Lower leg skin (tissue), 4 donors: ENCODE data around the gene RTCB. TPM values are rescaled to one million over a fixed set of nuclear protein-coding genes. Genes with fewer than 3 reads are reported as not detected.

Experiments used
- DNase-seq, 2 donors: peaks; one replicate each; pipeline ENCODE4 v3.0.0-alpha.2; 2019; ENCODE audit warnings: low spot score in 2 of 2
- H3K4me3 ChIP-seq: fragments of 200-600 bp; sonication (generic); 2 replicates; pipeline ENCODE4 v1.5.1; 2017; ENCODE audit warnings: mild to moderate bottlenecking, low read depth; ENCODE audit not compliant: poor library complexity, severe bottlenecking
- POLR2A ChIP-seq, 2 donors: fragments of 450-650 bp; IDR thresholded peaks; one replicate each; pipeline ENCODE4 v1.6.1; 2016 to 2017; ENCODE audit warnings: antibody characterized with exemption in 2 of 2, mild to moderate bottlenecking in 1 of 2, moderate library complexity in 1 of 2
- WGBS, 2 donors: methylation state at CpG; one replicate each; pipeline ENCODE4 v1.1.5; 2018; 5-methylcytosine and 5-hydroxymethylcytosine counted together
- intact Hi-C: fragments of 100-400 bp; cut with DNase I; formaldehyde crosslinking; loops from one replicate; pipeline ENCODE4 v1.15.0; 2023; ENCODE audit warnings: low total_unique reads
- total RNA-seq, 4 donors: library from RNA; depleted of rRNA; stranded (reverse); fragments of >200 nt; gene quantifications; one replicate each; pipeline ENCODE4 v1.1.0, GENCODE V29; 2016
- TF ChIP-seq, protein P1 (sequence below), 3 donors: fragments of 450-650 bp; IDR thresholded peaks; one replicate each; pipeline ENCODE4 v1.5.1; 2016; ENCODE audit warnings: antibody characterized with exemption in 3 of 3, mild to moderate bottlenecking in 3 of 3, moderate library complexity in 2 of 3

The RTCB gene
- total RNA-seq, 4 donors from 2014 or later: 99.6 to 113 (median 102) TPM

- TF ChIP-seq POLR2A (IDR thresholded peaks at IDR 0.05): no peak
- TF ChIP-seq, protein P1, sequence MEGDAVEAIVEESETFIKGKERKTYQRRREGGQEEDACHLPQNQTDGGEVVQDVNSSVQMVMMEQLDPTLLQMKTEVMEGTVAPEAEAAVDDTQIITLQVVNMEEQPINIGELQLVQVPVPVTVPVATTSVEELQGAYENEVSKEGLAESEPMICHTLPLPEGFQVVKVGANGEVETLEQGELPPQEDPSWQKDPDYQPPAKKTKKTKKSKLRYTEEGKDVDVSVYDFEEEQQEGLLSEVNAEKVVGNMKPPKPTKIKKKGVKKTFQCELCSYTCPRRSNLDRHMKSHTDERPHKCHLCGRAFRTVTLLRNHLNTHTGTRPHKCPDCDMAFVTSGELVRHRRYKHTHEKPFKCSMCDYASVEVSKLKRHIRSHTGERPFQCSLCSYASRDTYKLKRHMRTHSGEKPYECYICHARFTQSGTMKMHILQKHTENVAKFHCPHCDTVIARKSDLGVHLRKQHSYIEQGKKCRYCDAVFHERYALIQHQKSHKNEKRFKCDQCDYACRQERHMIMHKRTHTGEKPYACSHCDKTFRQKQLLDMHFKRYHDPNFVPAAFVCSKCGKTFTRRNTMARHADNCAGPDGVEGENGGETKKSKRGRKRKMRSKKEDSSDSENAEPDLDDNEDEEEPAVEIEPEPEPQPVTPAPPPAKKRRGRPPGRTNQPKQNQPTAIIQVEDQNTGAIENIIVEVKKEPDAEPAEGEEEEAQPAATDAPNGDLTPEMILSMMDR (IDR thresholded peaks at IDR 0.05): no peak
- intact Hi-C loops: no loop called here
- WGBS, 2 donors: 57 to 72% methylated on average over 5 of the region's 5 CpGs
- no peak for DNase-seq
- H3K4me3 ChIP-seq: no peak overlapping the region
Measured at GRCh38 chr22:32343941-32344340, 68.1 kb downstream of the RTCB start.

- 70 to 76% methylated on average over 2 of the region's 2 CpGs for WGBS, 2 donors
- intact Hi-C loops: no loop called here
- TF ChIP-seq POLR2A (IDR thresholded peaks at IDR 0.05): no peak
- TF ChIP-seq, protein P1 (IDR thresholded peaks at IDR 0.05): no peak
- no peak overlapping the region for H3K4me3 ChIP-seq
- no peak for DNase-seq
Measured at GRCh38 chr22:32342977-32343376, 69.1 kb downstream of the RTCB start.

- 82 to 86% methylated on average over 13 of the region's 13 CpGs for WGBS, 2 donors
- peak in 1 of 2 donors; percentile 60 for DNase-seq
- intact Hi-C loops: no loop called here
- TF ChIP-seq, protein P1 (IDR thresholded peaks at IDR 0.05): no peak
- TF ChIP-seq POLR2A (IDR thresholded peaks at IDR 0.05): no peak
- H3K4me3 ChIP-seq: no peak overlapping the region
Measured at GRCh38 chr22:32341122-32341740, 70.8 kb downstream of the RTCB start.

GRCh38 chr22:32340411-32340810 lies 71.6 kb downstream of the RTCB start:
- intact Hi-C loops: no loop called here
- peak in 1 of 2 donors; percentile 54 for DNase-seq
- 71 to 75% methylated on average over 11 of the region's 11 CpGs for WGBS, 2 donors
- H3K4me3 ChIP-seq: no peak overlapping the region
- TF ChIP-seq, protein P1 (IDR thresholded peaks at IDR 0.05): no peak
- no peak for TF ChIP-seq POLR2A (IDR thresholded peaks at IDR 0.05)

GRCh38 chr22:32339190-32340012 lies 72.6 kb downstream of the RTCB start:
- intact Hi-C loops: no loop called here

More at GRCh38 chr22:32339190-32340012, 72.6 kb downstream of the RTCB start:
- peak in 1 of 2 donors; percentile 60 for DNase-seq
- TF ChIP-seq, protein P1 (IDR thresholded peaks at IDR 0.05): no peak
- TF ChIP-seq POLR2A (IDR thresholded peaks at IDR 0.05): no peak
- no peak overlapping the region for H3K4me3 ChIP-seq
- WGBS, 2 donors: 84 to 89% methylated on average over 21 to 23 of the region's 23 CpGs
